Measurements from ENCODE around the gene NCOA7.

The NCOA7 gene

GRCh38 chr6:125790358-125791150 lies at the start of gene NCOA7:
Gene NCOA7, plus strand, starts transcription at chr6:125790960. Its CDS starts 24,395 bp downstream, at chr6:125815355.
- DNase-seq, result peak; percentile 28 to 92 (median 82)

GRCh38 chr6:125741336-125741735 lies 49.4 kb upstream of the NCOA7 start:
- no peak for DNase-seq

- no peak for DNase-seq
Observed at GRCh38 chr6:125742024-125742423, 48.7 kb upstream of the NCOA7 start.

DNA sequence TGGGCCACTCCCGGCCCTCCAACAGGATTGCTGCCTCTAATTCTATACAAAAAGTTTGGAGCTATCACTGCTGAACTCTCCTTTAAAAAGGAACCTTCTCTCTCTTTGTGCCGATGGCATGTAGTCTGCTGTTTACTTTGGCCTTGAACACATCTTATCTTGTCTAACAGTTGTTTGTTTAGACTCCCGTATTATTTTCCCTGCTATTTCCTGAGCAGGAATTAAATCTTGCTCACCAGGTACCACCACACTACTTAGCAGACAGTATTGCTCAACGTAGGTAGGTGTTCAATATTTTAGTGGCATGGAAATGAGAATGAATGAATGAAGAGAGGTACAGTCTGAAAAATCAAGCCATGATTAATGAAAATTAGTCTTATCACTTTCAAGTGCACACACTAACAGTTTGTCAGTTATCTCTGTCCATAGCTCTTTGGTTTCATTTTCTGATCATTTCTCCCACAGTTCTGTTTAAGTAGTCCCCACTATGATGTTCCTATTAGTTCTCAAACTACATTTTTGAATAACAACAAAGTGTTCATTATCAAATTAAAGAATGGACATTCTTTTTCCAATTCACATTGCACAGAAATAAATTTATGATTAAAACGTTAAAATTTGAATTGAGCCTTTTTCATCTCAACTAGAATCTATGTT lies 48.2 kb upstream of the NCOA7 start:
- DNase-seq, result no peak

- DNase-seq, result peak in 1 of 14 donors; percentile 9
Observed at GRCh38 chr6:125743604-125744003, 47.2 kb upstream of the NCOA7 start.

DNA sequence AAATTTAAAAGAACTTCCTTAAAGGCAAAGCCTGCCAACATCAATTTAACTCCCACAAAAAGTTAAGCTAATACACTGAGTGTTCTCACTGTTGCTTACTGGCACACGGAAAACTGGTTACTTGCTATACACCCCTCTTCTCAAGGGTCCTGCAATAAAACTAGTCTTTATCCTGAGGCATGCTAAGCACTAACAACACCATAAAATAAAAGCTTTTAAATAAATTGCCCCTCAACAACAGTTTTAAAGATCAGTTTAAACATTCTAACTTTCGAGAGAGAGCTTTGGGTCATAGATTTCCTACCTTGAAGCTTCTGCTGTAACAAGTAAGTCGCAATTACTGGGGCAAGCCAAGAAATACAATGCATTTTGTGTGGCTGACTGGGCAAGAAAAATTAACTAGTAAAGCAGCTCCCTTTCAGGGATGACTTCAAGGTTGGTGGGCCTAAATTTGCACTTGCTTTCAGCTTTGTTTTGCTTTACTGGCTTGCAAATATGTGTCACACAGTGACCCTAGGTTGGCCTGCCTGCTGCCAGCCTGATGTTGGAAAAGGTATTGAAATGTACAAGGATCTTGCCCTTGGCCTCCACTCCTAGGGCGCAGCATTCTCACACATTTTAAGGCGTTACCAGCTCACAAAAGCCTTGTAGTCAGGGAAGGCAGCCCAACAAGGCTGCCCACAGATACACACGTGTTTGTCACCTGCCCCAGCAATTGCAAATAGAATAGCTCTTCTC lies 45.3 kb upstream of the NCOA7 start:
- peak in 7 of 14 donors; percentile 16 to 43 (median 28) for DNase-seq

DNA sequence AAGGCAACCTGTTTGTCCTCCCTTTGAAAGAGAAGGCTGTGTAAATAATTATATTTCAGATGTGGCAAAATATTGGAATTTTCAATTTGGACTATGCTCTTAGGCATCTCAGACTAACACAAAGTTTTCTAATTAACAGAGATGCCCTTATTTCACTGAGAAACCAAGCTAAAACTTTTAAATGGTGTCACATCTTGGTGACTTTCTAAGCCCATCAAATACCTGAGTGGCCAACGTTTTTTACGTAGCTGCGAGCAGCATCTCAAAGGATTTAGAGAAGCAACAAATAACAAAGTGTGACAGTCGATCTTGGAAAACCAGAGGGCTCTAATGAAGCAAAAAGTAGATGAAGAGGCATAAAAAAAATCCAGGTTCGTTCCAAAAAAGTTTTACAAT lies 44.7 kb upstream of the NCOA7 start:
- DNase-seq, result no peak

DNA sequence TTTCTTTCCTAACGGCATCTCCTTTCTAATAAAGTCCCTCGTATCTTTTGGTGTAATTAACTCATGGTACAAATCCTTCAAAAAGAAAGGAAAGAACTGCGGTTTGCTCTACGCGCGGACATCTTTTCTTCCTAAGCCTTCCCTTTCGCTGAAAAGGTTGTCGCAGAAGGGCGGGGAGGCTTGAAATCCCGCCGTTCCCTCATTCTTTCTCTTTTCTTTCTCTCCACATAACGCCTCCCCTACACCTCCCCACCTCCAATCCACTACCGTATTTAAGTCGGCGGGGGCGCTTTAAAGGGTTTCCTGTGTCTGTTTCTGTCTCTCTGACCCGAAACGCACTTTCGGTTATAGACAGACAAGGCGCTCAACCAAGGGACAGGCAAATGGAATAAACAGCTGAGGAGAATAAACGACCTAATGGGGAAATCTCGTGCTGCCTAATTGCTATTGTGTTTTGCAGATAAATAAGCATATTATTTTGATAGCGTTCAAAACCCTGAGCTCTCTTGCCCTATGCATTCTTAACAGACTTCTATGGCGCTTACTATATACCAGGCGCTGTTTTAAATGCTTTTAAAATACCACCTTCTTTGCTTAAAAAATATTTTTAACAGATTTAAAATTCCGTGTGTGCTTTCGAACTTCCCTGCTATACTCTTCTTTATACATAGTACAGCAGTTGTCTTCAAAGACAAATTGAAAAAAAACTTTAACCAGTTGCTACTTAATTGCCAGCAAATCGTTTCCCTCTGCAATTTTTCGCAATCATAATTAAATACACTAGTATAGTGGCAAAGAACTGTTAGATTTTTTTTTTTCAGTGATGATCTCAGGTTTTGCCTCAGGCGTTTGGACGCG lies 43.8 kb upstream of the NCOA7 start:
- peak in 11 of 14 donors; percentile 23 to 71 (median 57) for DNase-seq

DNA sequence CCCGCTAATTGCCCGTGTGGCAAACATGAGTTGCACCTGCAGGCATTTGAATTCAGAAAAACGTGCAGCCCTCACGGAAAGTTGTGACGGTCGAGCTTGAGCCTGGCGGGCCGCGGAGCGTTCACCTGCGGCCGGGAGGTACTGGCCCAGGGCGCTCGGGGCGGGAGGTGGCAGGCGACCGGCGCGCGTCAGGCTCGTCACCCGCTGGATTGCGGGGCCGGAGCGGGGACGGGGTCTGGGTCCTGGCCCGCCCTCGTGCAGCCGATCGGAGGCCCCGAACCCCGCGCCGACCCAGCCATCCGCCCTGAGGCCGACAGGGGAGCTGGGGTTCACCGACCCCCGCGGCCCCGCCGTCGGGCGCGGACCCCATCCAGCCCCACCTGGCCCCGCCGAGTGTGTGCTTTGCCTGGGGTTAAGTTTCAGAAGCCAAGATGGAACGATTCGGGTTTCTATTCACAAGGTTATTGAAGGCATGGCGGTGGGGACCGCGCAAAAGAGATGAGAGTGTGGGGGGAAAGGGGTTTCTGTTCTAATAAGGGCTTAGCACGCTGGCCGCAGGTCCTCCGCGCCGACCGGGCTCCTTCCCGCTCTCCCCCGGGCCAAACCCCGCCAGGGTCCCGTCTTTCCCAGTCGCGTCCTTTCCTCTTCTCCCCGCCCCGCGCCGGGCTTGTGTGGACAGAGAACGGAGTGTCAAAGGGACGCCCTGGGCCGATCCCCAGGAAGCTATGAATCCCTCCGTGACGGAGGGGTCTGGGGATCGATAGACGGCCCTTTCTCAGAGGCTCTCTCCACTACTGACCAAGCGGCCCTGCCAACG lies 43.0 kb upstream of the NCOA7 start:
- DNase-seq, result peak in 11 of 14 donors; percentile 18 to 77 (median 55)

DNA sequence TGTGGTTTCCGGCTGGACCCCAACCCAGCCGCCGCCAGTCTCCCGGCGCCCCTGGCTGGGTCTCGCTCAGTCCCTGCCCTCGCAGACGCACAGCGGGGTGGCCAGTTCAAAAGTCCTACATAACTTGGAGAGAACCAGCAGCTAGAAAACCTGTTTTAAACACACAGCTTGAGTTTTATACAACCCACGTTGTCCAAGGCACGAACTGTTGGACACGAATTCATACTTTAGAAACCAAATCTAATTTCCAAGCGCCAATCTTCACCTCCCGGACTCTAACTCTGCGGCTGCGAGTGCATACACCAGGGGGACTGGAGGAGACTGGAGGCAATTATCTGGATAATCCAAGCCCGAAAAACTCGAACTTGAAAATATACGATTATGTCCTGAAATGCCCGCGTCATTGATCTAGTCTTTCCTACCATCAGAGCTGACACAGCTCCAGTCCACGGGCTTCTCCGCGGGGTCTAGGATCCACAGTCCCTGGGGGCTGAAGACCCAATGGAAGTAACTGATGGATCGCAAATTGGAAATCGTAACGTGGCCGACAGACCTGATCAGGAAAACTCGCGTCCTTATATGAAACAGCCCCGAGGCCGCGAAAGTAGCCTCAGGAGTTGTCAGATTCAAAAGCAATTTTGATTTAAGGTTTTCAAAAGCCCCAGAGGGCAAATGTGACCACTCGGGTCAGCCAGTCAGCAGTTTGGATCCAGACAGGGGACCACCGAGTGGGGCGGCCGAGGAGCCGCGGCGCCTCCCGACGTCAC lies 42.2 kb upstream of the NCOA7 start:
- peak in 6 of 14 donors; percentile 24 to 77 (median 70) for DNase-seq

GRCh38 chr6:125749173-125749864 lies 41.4 kb upstream of the NCOA7 start, which contains the start of gene HEY2:
Gene HEY2, plus strand, starts transcription at chr6:125749632. Its CDS starts 145 bp downstream, at chr6:125749777.
- peak; percentile 61 to 97 (median 88) for DNase-seq

GRCh38 chr6:125749865-125750691 lies 40.7 kb upstream of the NCOA7 start:
- peak in 3 of 14 donors; percentile 61 to 73 (median 69) for DNase-seq

GRCh38 chr6:125750692-125751333 lies 39.9 kb upstream of the NCOA7 start:
- DNase-seq, result no peak

GRCh38 chr6:125751334-125751916 lies 39.3 kb upstream of the NCOA7 start:
- DNase-seq, result no peak

DNA sequence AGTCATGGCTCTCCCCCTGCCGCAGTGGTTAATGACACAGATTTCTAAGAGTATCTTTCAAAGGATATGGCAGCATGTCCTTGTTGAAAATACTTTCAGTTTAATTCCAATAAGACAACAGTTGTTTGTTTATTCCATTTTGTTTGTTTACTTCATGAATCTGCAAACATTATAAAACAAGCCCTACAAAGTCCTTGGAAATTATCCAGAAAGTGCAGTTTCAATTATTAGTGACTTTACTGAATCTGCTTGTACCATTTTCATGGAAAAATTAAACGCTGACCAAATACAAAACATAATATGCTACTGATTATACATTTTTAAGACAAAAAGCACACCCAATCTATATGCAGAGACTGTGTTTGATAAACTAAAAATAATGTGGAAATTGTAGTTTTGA lies 38.0 kb upstream of the NCOA7 start:
- DNase-seq, result no peak

- DNase-seq, result peak in 2 of 14 donors; percentile 14 to 29
Observed at GRCh38 chr6:125753218-125753936, 37.4 kb upstream of the NCOA7 start.

DNA sequence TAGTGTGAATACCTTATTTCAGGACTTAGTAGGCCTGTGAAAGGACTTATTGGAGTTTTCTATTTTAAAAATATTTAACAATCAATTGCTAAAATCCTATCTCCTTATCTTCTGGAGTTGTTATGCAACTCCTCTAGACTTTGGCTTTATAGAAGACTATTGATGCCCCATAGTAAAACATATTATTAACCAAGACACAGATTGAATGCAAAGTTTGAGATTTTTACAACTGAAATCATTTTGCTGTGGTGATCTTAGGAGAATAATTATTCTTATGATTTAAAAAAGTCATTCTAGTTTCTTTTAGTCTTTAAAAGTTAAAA lies 36.9 kb upstream of the NCOA7 start:
- no peak for DNase-seq
